Midbrain (tissue), 1 donor: Measurements from ENCODE around the gene PPP2R5D.
"Not testable (repeated sequence)": the region's sequence is repeated elsewhere in the genome, so short reads cannot be mapped to it uniquely, and the experiment has no call there.

Source experiments
- DNase-seq: peaks from one replicate; lab custom pipeline; 2025; lab: John Stamatoyannopoulos, UW

Gene PPP2R5D

DNA sequence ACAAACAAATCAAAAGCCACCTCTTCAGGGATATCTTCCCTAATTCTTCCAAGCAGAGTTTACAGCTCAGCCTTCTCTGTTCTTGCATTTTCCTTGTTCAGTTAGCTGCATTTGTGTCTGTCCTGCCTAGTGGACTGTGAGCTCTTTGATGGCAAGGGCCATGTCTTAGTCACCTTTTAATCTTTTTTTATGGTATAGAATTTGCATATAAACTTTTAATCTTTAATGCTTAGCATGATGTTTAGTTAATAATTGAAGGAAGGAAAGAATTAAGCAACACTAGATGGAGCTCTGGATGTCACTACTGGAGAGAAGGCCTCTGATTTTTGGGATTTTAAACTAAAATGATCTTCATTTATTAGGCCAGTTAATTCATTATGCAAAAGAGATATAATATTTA, 12.1 kb downstream of the PPP2R5D start:
- DNase-seq = no peak

GRCh38 chr6:42998205-42998604, 13.8 kb downstream of the PPP2R5D start:
- not testable (repeated sequence) for DNase-seq

DNA sequence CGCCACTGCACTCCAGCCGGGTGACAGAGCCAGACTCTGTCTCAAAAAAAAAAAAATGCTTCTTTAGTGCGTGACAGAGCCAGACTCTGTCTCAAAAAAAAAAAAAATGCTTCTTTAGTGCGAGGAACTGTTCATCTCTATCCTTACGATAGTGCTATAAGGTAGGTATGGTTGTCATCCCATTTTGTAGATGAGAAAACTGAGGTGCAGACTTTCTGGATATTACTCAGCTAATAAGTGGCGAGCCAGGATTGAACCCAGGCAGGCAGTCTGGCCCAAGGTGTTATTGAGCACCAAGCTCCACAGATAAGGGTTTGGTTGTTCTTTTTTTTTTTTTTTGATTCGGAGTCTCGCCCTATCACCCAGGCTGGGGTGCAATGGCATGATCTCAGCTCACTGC, 17.5 kb downstream of the PPP2R5D start:
- no peak for DNase-seq

DNA sequence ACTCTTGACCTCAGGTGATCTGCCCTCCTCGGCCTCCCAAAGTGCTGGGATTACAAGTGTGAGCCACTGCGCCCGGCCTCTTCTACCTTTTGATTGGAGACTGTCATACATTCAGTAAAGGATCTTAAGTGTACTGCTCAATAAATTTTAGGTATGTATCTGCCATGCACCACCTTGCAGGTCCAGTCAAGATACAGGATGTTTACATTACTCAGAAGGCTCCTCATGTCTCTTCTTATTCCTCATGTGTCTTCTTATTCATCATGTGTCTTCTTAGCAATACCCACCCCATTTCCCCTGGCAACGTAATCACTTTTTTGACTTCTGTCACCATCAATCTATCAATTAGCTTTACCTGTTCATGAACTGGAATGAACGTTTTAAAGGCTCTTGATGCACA, 21.5 kb downstream of the PPP2R5D start:
- no peak for DNase-seq

- no peak for DNase-seq
Measured at GRCh38 chr6:43006251-43006650, 21.9 kb downstream of the PPP2R5D start.

- no peak for DNase-seq
Measured at GRCh38 chr6:43007126-43007525, 22.8 kb downstream of the PPP2R5D start.

DNA sequence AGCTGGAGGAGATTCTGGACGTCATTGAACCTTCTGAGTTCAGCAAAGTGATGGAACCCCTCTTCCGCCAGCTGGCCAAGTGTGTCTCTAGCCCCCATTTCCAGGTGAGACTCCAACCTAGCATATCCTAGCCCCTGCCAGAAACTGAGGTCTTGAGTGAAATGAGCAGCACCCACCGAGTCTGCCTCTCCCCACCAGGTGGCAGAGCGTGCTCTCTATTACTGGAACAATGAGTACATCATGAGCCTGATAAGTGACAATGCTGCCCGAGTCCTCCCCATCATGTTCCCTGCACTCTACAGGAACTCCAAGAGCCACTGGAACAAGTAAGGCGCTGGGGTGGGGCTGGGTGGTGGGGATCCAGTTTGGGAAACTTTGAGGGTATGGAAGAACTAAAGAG, 24.8 kb downstream of the PPP2R5D start:
- DNase-seq = peak; percentile 3

- no peak for DNase-seq
Measured at GRCh38 chr6:43011207-43011606, 26.8 kb downstream of the PPP2R5D start.

DNA sequence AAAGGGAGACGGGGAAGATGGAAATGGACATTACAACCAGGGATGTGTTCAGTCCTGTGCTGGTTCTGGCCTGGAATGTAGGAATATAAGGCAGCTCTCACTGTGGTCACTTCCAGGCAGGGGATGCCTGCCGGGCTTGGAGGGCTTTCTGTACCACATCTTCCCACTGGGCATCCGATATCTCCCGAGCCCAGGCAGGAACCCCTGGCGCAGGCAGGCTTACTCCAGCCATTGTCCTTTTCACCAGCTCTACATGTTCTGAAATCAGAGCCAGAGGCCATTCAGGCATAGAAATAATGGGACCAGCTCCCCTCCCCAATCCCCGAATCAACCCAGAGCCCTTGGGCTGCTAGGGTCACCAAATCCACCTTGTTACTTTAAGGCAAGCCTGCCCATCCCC, 28.0 kb downstream of the PPP2R5D start:
- no peak for DNase-seq

DNA sequence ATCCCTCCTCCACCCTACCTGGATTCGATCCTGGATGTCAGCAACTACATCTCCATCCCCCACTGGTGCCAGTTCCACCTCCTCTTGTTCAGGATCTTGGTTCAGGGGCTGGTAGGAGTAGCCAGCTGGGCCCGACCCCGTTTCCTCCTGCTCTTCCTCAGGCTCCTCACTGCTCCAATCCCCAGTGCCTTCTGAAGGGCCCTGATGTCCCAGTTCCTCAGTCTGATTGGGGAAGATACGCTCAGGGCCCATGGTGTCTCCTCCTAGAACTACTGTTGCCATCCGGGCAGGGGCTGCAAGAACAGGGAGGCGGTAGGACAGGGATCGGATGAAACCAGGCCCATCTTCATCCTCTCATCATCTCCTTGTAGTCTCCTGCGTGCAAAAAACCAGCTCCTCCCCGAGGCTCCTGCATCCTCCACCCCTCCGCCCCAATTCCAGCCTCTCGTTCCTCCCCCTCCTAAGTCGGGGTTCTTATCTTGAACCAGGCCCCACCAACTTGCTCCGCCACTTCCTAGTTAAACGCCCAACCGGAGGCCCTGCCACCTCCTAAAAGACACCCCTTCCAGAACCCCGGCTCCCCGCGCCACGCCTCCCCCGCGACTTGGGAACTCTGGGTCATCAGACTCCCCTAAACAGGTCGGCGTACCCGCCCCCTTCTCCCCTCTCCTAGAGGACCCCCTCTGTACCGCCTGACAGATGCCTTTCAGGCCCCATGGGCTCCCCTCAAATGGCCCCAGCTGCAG, 28.9 kb downstream of the PPP2R5D start:
- peak; percentile 42 for DNase-seq

- peak; percentile 100 for DNase-seq
Measured at GRCh38 chr6:43013843-43014433, 29.6 kb downstream of the PPP2R5D start, which contains the start of the genes KLHDC3 and MEA1. KLHDC3 (plus strand) TSS chr6:43014249; CDS start chr6:43017193, 2,944 bp downstream. MEA1 (minus strand) TSS chr6:43013946; CDS start chr6:43013813, 133 bp downstream.

DNA sequence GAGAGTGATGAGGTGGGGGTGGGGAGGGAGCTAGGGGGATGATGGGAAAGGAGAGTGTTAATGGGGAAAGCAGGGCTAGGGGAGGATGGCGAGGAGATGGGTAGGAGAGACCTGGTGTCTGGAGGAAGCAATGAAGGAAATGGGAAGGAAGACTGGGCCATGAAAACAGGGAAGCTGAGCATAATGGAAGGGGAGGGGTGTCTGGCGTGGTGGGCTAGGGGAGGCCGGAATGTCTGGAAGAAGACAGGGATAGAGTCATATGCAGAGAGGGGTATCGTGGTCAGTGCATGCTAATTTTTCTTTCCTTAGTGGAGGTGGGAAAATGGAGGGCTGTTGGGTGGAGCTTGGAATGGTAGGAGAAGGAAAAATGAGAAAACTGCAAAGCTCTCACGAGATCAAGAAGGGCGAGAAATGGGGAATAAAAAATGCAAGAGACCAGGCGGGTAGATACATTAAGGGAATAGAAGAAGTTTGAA, 30.1 kb downstream of the PPP2R5D start:
- DNase-seq = no peak

- DNase-seq = no peak
Measured at GRCh38 chr6:43016176-43016942, 32.0 kb downstream of the PPP2R5D start.

GRCh38 chr6:43016943-43017334, 32.6 kb downstream of the PPP2R5D start:
- DNase-seq = no peak

- no peak for DNase-seq
Measured at GRCh38 chr6:43019152-43019551, 34.8 kb downstream of the PPP2R5D start.

GRCh38 chr6:43020052-43020705, 35.8 kb downstream of the PPP2R5D start:
- DNase-seq = no peak

DNA sequence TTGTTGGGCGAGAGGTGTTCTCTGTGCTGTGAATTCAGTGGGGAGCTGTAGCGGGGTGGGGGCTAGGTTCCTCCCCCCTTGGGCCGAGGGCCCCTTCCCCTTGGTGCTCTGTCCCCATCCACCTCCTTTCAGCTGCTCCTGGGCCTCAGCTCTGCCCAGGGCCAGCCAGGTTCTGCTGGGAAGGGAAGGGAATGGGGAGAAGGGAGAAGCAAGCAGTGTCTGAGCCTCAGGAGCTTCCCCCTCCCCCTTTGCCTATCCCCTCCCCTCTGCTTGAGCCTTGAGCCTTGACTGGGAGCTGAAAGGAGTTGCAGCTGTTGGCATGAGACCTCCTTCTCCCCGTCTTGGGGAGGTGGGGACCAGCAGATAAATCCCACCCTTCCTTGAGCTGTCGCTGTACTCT, 36.5 kb downstream of the PPP2R5D start:
- no peak for DNase-seq

- DNase-seq = peak; percentile 76
Measured at GRCh38 chr6:43021270-43022047, 37.1 kb downstream of the PPP2R5D start, which contains the start of gene RRP36. RRP36 (plus strand) TSS chr6:43021623; CDS start chr6:43021655, 32 bp downstream.

DNA sequence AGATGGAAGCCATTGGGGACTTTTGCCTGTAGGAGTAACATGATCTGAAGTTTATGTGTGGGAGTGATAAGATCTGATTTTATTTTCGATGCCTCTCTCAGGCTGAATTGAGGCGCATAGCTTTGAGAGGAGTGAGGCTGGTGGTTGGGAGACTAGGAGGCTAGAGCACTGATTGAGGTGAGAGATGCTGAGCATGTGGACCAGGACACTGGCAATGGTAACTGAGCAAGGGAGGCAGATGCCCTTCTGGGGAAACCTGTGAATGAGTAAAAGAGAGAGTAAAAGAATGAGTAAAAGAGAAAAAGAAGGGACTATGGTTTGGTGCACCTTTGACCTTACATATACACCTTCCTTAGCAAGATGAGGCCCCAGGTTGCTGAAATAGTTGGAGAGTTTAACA, 40.1 kb downstream of the PPP2R5D start:
- DNase-seq = no peak

GRCh38 chr6:43026365-43026764, 42.0 kb downstream of the PPP2R5D start:
- no peak for DNase-seq

GRCh38 chr6:43029120-43029519, 44.8 kb downstream of the PPP2R5D start:
- no peak for DNase-seq
